ENCODE results near the gene LZTS3. TPM values are rescaled to one million over a fixed set of nuclear protein-coding genes. Genes with fewer than 3 reads are reported as not detected.

The LZTS3 gene
- total RNA-seq, 1 donor from 2014 or later: 47.8 TPM

GRCh38 chr20:3150908-3151307 lies 22.4 kb downstream of the LZTS3 start:
- no peaks in the 10 kb centered on the region for H3K9me3 Mint-ChIP-seq (ENCODE audit: low read depth)
- no peak for DNase-seq (ENCODE audit: low spot score, unreplicated experiment)
- H3K4me3 Mint-ChIP-seq (ENCODE audit: low read depth): no peak overlapping the region
- peak overlapping the region; percentile 28 for H3K27ac Mint-ChIP-seq
- no peaks in the 10 kb centered on the region for H3K4me1 Mint-ChIP-seq (ENCODE audit: low read depth)
- peaks cover 10% of the 10 kb centered on the region for H3K36me3 Mint-ChIP-seq (ENCODE audit: insufficient read depth)
- no peaks in the 10 kb centered on the region for H3K27me3 Mint-ChIP-seq
- TF ChIP-seq CTCF (IDR thresholded peaks at IDR 0.05; ENCODE audit: unreplicated experiment): no peak

- Mint-ChIP-seq H3K4me1 (ENCODE audit: low read depth) (no peaks in the 10 kb centered on the region), H3K4me3 (ENCODE audit: low read depth) (no peak overlapping the region)
Measured at GRCh38 chr20:3146732-3147341, 26.5 kb downstream of the LZTS3 start.

GRCh38 chr20:3141757-3142156 lies 31.6 kb downstream of the LZTS3 start:
- Mint-ChIP-seq H3K36me3 (ENCODE audit: insufficient read depth) (peaks cover 12% of the 10 kb centered on the region), H3K27ac (no peak overlapping the region), H3K9me3 (ENCODE audit: low read depth) (peaks cover 4% of the 10 kb centered on the region), H3K4me3 (ENCODE audit: low read depth) (no peak overlapping the region), H3K4me1 (ENCODE audit: low read depth) (no peaks in the 10 kb centered on the region), H3K27me3 (no peaks in the 10 kb centered on the region)
- TF ChIP-seq CTCF (IDR thresholded peaks at IDR 0.05; ENCODE audit: unreplicated experiment): no peak
- DNase-seq (ENCODE audit: low spot score, unreplicated experiment): no peak

More at GRCh38 chr20:3146732-3147341, 26.5 kb downstream of the LZTS3 start:
- H3K9me3 Mint-ChIP-seq (ENCODE audit: low read depth): peaks cover 4% of the 10 kb centered on the region
- TF ChIP-seq CTCF (IDR thresholded peaks at IDR 0.05; ENCODE audit: unreplicated experiment): no peak
- H3K27ac Mint-ChIP-seq: no peak overlapping the region
- H3K27me3 Mint-ChIP-seq: no peaks in the 10 kb centered on the region
- peaks cover 18% of the 10 kb centered on the region for H3K36me3 Mint-ChIP-seq (ENCODE audit: insufficient read depth)
- no peak for DNase-seq (ENCODE audit: low spot score, unreplicated experiment)

- H3K4me1 Mint-ChIP-seq (ENCODE audit: low read depth): no peaks in the 10 kb centered on the region
- TF ChIP-seq CTCF (IDR thresholded peaks at IDR 0.05; ENCODE audit: unreplicated experiment): no peak
- no peaks in the 10 kb centered on the region for H3K9me3 Mint-ChIP-seq (ENCODE audit: low read depth)
- no peak for DNase-seq (ENCODE audit: low spot score, unreplicated experiment)
- peaks cover 1% of the 10 kb centered on the region for H3K36me3 Mint-ChIP-seq (ENCODE audit: insufficient read depth)
- no peaks in the 10 kb centered on the region for H3K27me3 Mint-ChIP-seq
- H3K27ac Mint-ChIP-seq: no peak overlapping the region
- no peak overlapping the region for H3K4me3 Mint-ChIP-seq (ENCODE audit: low read depth)
Measured at GRCh38 chr20:3137492-3137891, 35.9 kb downstream of the LZTS3 start.

GRCh38 chr20:3135507-3136070 lies 37.8 kb downstream of the LZTS3 start:
- no peaks in the 10 kb centered on the region for H3K4me1 Mint-ChIP-seq (ENCODE audit: low read depth)
- H3K36me3 Mint-ChIP-seq (ENCODE audit: insufficient read depth): peaks cover 1% of the 10 kb centered on the region

More at GRCh38 chr20:3135507-3136070, 37.8 kb downstream of the LZTS3 start:
- Mint-ChIP-seq H3K27ac (no peak overlapping the region), H3K9me3 (ENCODE audit: low read depth) (no peaks in the 10 kb centered on the region), H3K4me3 (ENCODE audit: low read depth) (no peak overlapping the region), H3K27me3 (no peaks in the 10 kb centered on the region)
- no peak for TF ChIP-seq CTCF (IDR thresholded peaks at IDR 0.05; ENCODE audit: unreplicated experiment)
- DNase-seq (ENCODE audit: low spot score, unreplicated experiment): no peak

All from progenitor cell of endocrine pancreas (in vitro differentiated cells).